ENCODE measurements around the gene RNF145.

RNF145 gene

DNA sequence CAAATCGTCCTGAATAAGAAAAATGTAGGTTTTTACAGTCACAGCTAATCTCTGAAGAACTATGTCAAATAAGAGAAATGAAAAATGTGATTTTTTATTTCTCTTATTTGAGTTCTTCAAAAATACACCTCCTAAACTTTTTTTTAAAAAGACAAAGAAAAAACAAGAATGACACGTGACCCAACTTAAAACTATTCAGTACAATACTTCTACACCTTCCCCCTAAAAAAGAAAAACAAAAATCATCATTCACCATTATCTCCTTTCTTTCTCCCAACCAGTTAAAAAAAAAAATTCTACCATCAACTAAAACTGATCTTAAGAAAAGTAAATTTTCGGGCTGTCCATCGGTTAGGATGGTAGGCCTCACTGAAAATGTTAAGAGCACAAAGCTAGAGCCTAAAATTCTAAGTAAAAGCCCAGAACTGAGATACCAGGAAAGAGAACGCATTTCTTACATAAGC lies 2.1 kb downstream of the RNF145 start:
- H3K4me3 ChIP-seq (replicated peaks in 1 of 2; ENCODE audit: low read depth in 2 of 2, low read length in 2 of 2): peak overlapping the region; percentile 81
- TF ChIP-seq, protein P1, sequence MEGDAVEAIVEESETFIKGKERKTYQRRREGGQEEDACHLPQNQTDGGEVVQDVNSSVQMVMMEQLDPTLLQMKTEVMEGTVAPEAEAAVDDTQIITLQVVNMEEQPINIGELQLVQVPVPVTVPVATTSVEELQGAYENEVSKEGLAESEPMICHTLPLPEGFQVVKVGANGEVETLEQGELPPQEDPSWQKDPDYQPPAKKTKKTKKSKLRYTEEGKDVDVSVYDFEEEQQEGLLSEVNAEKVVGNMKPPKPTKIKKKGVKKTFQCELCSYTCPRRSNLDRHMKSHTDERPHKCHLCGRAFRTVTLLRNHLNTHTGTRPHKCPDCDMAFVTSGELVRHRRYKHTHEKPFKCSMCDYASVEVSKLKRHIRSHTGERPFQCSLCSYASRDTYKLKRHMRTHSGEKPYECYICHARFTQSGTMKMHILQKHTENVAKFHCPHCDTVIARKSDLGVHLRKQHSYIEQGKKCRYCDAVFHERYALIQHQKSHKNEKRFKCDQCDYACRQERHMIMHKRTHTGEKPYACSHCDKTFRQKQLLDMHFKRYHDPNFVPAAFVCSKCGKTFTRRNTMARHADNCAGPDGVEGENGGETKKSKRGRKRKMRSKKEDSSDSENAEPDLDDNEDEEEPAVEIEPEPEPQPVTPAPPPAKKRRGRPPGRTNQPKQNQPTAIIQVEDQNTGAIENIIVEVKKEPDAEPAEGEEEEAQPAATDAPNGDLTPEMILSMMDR (IDR thresholded peaks at IDR 0.05; ENCODE audit: low read depth, low read length): no peak
- no peak for DNase-seq (ENCODE audit: low read depth in 2 of 2)

DNA sequence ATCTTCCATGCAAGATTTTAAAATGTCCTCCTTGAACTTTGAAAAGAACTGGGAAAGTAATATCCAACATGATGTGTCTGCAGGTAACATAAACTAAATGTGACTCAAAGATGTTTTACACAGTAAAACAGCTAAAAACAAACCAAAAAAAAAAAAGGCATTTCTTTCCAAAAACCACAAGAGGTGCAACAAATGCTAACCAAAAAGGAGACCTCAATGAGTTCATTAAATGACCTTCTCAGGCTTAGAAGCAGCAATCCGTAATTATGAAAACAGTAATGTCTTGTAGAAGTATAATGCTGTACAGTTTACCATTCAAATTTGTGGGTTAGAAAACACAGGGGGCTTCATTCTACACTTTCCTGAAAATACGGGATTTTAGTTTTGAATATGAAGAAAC lies 2.5 kb downstream of the RNF145 start:
- no peak for DNase-seq (ENCODE audit: low read depth in 2 of 2)
- TF ChIP-seq, protein P1 (IDR thresholded peaks at IDR 0.05; ENCODE audit: low read depth, low read length): no peak
- H3K4me3 ChIP-seq (replicated peaks in 1 of 2; ENCODE audit: low read depth in 2 of 2, low read length in 2 of 2): peak overlapping the region; percentile 21 to 81

DNA sequence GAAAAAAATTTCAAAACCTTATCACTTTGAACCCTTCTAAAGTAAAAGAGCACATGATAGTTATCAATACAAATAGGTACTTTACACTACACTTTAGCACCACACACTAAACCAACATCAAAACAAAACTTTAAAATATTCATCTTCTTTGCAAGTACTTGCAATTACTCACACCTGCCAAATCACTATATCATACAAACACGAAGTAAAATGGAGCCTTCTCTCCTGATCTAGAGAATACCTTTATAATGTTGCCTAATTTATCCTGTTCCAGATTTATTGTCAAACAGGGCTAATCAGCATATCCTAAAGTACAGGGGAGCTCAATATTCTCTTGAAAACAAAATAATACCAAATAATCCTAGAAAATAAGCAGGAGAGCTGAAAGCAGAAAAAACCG lies 3.0 kb downstream of the RNF145 start:
- TF ChIP-seq, protein P1 (IDR thresholded peaks at IDR 0.05; ENCODE audit: low read depth, low read length): no peak

DNA sequence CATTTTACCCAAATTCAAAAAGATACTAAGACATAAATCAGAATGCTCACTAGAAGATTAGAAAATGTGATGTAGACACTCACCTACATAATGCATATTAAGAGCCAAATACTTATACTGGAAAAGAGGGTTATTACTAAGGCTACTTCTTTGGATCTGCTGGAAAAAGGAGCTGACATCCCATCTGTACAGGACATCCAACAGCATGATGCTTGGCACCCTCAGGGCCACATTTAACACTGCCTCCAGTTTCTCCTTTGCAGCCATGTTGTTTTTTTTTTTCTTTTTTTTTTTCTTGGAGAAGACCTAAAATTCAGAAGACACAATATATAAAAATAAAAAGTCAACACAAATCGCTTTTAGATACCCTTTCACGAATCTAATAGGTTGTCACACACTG lies 6.0 kb downstream of the RNF145 start:
- TF ChIP-seq, protein P1 (IDR thresholded peaks at IDR 0.05; ENCODE audit: low read depth, low read length): no peak
- no peak overlapping the region for H3K4me3 ChIP-seq (replicated peaks in 1 of 2; ENCODE audit: low read depth in 2 of 2, low read length in 2 of 2)
- DNase-seq (ENCODE audit: low read depth in 2 of 2): no peak

More for the DNA sequence above, 3.0 kb downstream of the RNF145 start:
- H3K4me3 ChIP-seq (replicated peaks in 1 of 2; ENCODE audit: low read depth in 2 of 2, low read length in 2 of 2): peak overlapping the region; percentile 21 to 81
- no peak for DNase-seq (ENCODE audit: low read depth in 2 of 2)

DNA sequence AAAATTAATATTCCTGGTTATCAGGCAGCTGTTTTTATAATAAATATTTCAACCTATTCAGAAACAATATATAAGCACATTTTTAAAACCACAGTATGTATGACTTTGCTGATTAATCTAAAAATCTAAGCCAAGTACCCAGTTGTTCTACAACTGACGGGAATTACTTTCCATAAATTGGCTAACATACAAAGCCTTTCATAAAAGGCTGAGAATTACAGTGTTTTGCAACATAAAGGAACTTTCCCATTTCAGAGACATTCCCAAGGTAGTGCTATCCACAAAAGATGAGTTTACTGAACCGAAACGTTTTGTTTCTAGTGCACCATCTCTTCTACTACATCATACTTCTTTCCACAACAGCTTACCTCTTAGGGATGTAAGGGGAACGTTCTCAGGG lies 7.2 kb downstream of the RNF145 start:
- H3K4me3 ChIP-seq (replicated peaks in 1 of 2; ENCODE audit: low read depth in 2 of 2, low read length in 2 of 2): no peak overlapping the region
- DNase-seq (ENCODE audit: low read depth in 2 of 2): peak in 1 of 2 donors; percentile 56
- TF ChIP-seq, protein P1 (IDR thresholded peaks at IDR 0.05; ENCODE audit: low read depth, low read length): no peak

DNA sequence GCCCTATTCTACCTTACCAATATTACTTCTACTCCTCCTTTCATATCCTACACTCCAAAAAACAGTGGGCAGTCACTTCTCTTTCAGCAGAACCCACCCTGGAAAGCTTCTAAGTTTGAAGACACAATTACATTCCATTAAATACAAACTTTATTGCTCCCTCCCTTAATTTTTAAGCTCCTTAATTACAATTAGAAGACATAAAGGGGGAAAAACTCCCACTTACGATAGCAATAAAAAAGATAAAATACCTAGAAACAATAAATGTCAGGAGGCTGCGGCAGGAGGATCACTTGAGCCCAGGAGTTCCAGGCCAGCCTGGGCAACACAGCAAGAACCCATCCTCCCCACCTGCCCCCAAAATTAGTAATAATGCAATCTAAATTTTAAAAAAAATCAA lies 9.6 kb downstream of the RNF145 start:
- TF ChIP-seq, protein P1 (IDR thresholded peaks at IDR 0.05; ENCODE audit: low read depth, low read length): no peak
- DNase-seq (ENCODE audit: low read depth in 2 of 2): no peak

DNA sequence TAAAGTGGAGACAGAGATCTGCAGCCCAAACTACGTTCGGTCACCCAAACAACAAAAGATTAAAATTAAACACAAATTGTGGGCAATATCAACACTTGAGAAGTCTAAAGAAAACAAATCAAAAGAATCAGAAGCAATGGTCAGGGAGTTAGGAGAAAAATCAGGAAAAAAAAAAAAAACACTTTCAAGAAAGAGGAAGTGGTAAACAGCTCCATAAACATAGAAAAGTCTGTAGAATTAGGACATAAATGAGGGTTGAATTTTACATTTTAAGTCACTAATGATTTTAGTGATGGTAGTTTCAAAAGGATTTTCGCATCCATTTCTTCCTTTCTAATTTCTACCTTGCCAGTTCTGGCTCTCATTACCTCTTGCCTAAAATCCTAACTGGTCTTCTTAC lies 10.1 kb downstream of the RNF145 start:
- no peak overlapping the region for H3K4me3 ChIP-seq (replicated peaks in 1 of 2; ENCODE audit: low read depth in 2 of 2, low read length in 2 of 2)
- TF ChIP-seq, protein P1 (IDR thresholded peaks at IDR 0.05; ENCODE audit: low read depth, low read length): no peak
- DNase-seq (ENCODE audit: low read depth in 2 of 2): no peak

More for the DNA sequence above, 9.6 kb downstream of the RNF145 start:
- H3K4me3 ChIP-seq (replicated peaks in 1 of 2; ENCODE audit: low read depth in 2 of 2, low read length in 2 of 2): no peak overlapping the region

Measured in cardiac fibroblast (primary cell).